Muscle of arm (tissue), 12 donors: ENCODE measurements around the gene RNF151. TPM values are rescaled to one million over a fixed set of nuclear protein-coding genes. Genes with fewer than 3 reads are reported as not detected.
A peak's percentile ranks its signal among the peaks of the same experiment; 100 is the strongest.
"Not testable (repeated sequence)": the region's sequence is repeated elsewhere in the genome, so short reads cannot be mapped to it uniquely, and the experiment has no call there.

ENCODE experiments used
- DNase-seq: peaks from one replicate; pipeline ENCODE4 v3.0.0-alpha.2; 2013
- polyA plus RNA-seq, 12 donors: library from polyadenylated mRNA; unstranded; fragments of 120-200 nt; gene quantifications; one replicate each; pipeline ENCODE4 v1.2.1, GENCODE V29; 2013; ENCODE audit not compliant: insufficient read length in 12 of 12

Gene RNF151
- polyA plus RNA-seq, 12 donors, result not detected

GRCh38 chr16:2007081-2007836 is 40.6 kb downstream of the RNF151 start:
- no peak for DNase-seq

GRCh38 chr16:2008009-2008526 is 41.4 kb downstream of the RNF151 start:
- no peak for DNase-seq

GRCh38 chr16:2008631-2009163 is 42.0 kb downstream of the RNF151 start:
- DNase-seq, result no peak

GRCh38 chr16:2009164-2009711 is 42.6 kb downstream of the RNF151 start:
- no peak for DNase-seq

- peak; percentile 88 for DNase-seq
These were observed 43.3 kb downstream of the RNF151 start, which contains the start of gene ZNF598 for GRCh38 chr16:2009791-2010510. ZNF598 (minus strand) TSS chr16:2009821.

- not testable (repeated sequence) for DNase-seq
These were observed 45.1 kb downstream of the RNF151 start for GRCh38 chr16:2011726-2012125.

- DNase-seq, result no peak
These were observed 46.9 kb downstream of the RNF151 start for GRCh38 chr16:2013527-2013926.

- no peak for DNase-seq
These were observed 48.7 kb downstream of the RNF151 start for GRCh38 chr16:2015117-2015946.

GRCh38 chr16:2015947-2016208 is 49.2 kb downstream of the RNF151 start:
- no peak for DNase-seq

GRCh38 chr16:2016407-2016922 is 49.8 kb downstream of the RNF151 start:
- DNase-seq, result no peak

Other genes with a start within 250 kb of the RNF151 start
- gene NME3, start 195.3 kb upstream of the RNF151 start, polyA plus RNA-seq, result 10 to 100 TPM in 11 of 12 donors, not detected in 1; 12.3 to 40.2 (median 14.8) TPM
- 10 to 100 TPM in 1 of 12 donors, 1 to 10 TPM in 10, not detected in 1; 4.4 to 13.3 (median 6.4) TPM for gene EME2, start 194.0 kb upstream of the RNF151 start, polyA plus RNA-seq
- gene MRPS34, start 193.7 kb upstream of the RNF151 start, polyA plus RNA-seq, result 10 to 100 TPM in 11 of 12 donors, not detected in 1; 31.3 to 85.2 (median 41.3) TPM
- 10 to 100 TPM in 11 of 12 donors, not detected in 1; 16.2 to 30.8 (median 22.0) TPM for gene SPSB3, start 184.3 kb upstream of the RNF151 start, polyA plus RNA-seq
- gene NUBP2, start 183.9 kb upstream of the RNF151 start, polyA plus RNA-seq, result 10 to 100 TPM in 11 of 12 donors, not detected in 1; 30.4 to 52.7 (median 33.3) TPM
- under 1 TPM in 10 of 12 donors, not detected in 2; 0.10 to 0.87 (median 0.21) TPM for gene IGFALS, start 173.2 kb upstream of the RNF151 start, polyA plus RNA-seq
- gene HAGH, start 140.0 kb upstream of the RNF151 start, polyA plus RNA-seq, result 10 to 100 TPM in 11 of 12 donors, not detected in 1; 27.4 to 49.0 (median 31.7) TPM
- 10 to 100 TPM in 11 of 12 donors, not detected in 1; 13.6 to 24.4 (median 18.0) TPM for gene FAHD1, start 139.7 kb upstream of the RNF151 start, polyA plus RNA-seq
- gene MEIOB, start 94.7 kb upstream of the RNF151 start, polyA plus RNA-seq, result 1 to 10 TPM in 2 of 12 donors, under 1 TPM in 8, not detected in 2; 0.08 to 3.0 (median 0.69) TPM
- 10 to 100 TPM in 1 of 12 donors, 1 to 10 TPM in 1, under 1 TPM in 2, not detected in 8; 0.15 to 14.3 (median 2.1) TPM for gene HS3ST6, start 48.4 kb upstream of the RNF151 start, polyA plus RNA-seq
- gene MSRB1, start 23.7 kb upstream of the RNF151 start, polyA plus RNA-seq, result 10 to 100 TPM in 11 of 12 donors, not detected in 1; 14.2 to 50.0 (median 27.8) TPM
- gene RPL3L, start 12.2 kb upstream of the RNF151 start, polyA plus RNA-seq, result 10 to 100 TPM in 11 of 12 donors, not detected in 1; 12.8 to 93.9 (median 35.0) TPM
- gene NDUFB10, start 7.3 kb upstream of the RNF151 start, polyA plus RNA-seq, result 100 to 1,000 TPM in 9 of 12 donors, 10 to 100 TPM in 2, not detected in 1; 95.8 to 145 (median 117) TPM
- 1,000 to 10,000 TPM; 2,162 to 3,862 (median 3,028) TPM for gene RPS2, start 2.0 kb upstream of the RNF151 start, polyA plus RNA-seq
- 10 to 100 TPM in 11 of 12 donors, not detected in 1; 16.7 to 31.5 (median 21.7) TPM for gene TBL3, start 5.2 kb downstream of the RNF151 start, polyA plus RNA-seq
- 1 to 10 TPM in 3 of 12 donors, under 1 TPM in 6, not detected in 3; 0.38 to 1.4 (median 0.74) TPM for gene NOXO1, start 14.6 kb downstream of the RNF151 start, polyA plus RNA-seq
- 10 to 100 TPM in 11 of 12 donors, not detected in 1; 10.9 to 40.2 (median 15.1) TPM for gene GFER, start 17.3 kb downstream of the RNF151 start, polyA plus RNA-seq
- gene SYNGR3, start 23.1 kb downstream of the RNF151 start, polyA plus RNA-seq, result 1 to 10 TPM in 4 of 12 donors, under 1 TPM in 6, not detected in 2; 0.25 to 1.5 (median 0.86) TPM
- 10 to 100 TPM in 11 of 12 donors, not detected in 1; 13.6 to 32.2 (median 18.6) TPM for gene ZNF598, start 43.0 kb downstream of the RNF151 start, polyA plus RNA-seq
- gene NPW, start 52.9 kb downstream of the RNF151 start, polyA plus RNA-seq, result 1 to 10 TPM in 8 of 12 donors, under 1 TPM in 2, not detected in 2; 0.56 to 3.1 (median 1.5) TPM
- gene NHERF2, start 60.0 kb downstream of the RNF151 start, polyA plus RNA-seq, result 10 to 100 TPM in 11 of 12 donors, not detected in 1; 26.8 to 55.1 (median 36.1) TPM
- 10 to 100 TPM in 7 of 12 donors, 1 to 10 TPM in 4, not detected in 1; 8.4 to 35.5 (median 10.6) TPM for gene NTHL1, start 81.0 kb downstream of the RNF151 start, polyA plus RNA-seq
- 1,000 to 10,000 TPM in 1 of 12 donors, 100 to 1,000 TPM in 1, 10 to 100 TPM in 10; 62.0 to 1,357 (median 75.2) TPM for gene TSC2, start 81.1 kb downstream of the RNF151 start, polyA plus RNA-seq
- 100 to 1,000 TPM in 7 of 12 donors, 10 to 100 TPM in 4, not detected in 1; 85.8 to 199 (median 121) TPM for gene PKD1, start 169.0 kb downstream of the RNF151 start, polyA plus RNA-seq
- gene RAB26, start 181.8 kb downstream of the RNF151 start, polyA plus RNA-seq, result 1 to 10 TPM in 3 of 12 donors, under 1 TPM in 7, not detected in 2; 0.27 to 1.9 (median 0.78) TPM
- 10 to 100 TPM in 11 of 12 donors, not detected in 1; 28.9 to 60.7 (median 45.0) TPM for gene TRAF7, start 188.9 kb downstream of the RNF151 start, polyA plus RNA-seq
- gene CASKIN1, start 229.7 kb downstream of the RNF151 start, polyA plus RNA-seq, result 1 to 10 TPM in 10 of 12 donors, not detected in 2; 1.3 to 4.1 (median 2.1) TPM
- gene MLST8, start 238.6 kb downstream of the RNF151 start, polyA plus RNA-seq, result 10 to 100 TPM in 11 of 12 donors, not detected in 1; 26.6 to 47.2 (median 30.3) TPM
- 10 to 100 TPM in 1 of 12 donors, 1 to 10 TPM in 10, not detected in 1; 3.2 to 14.8 (median 5.2) TPM for gene BRICD5, start 244.0 kb downstream of the RNF151 start, polyA plus RNA-seq
- 10 to 100 TPM in 10 of 12 donors, 1 to 10 TPM in 1, not detected in 1; 8.8 to 25.3 (median 12.4) TPM for gene PGP, start 248.0 kb downstream of the RNF151 start, polyA plus RNA-seq